Measurements from ENCODE around the gene ATXN1L. TPM values are rescaled to one million over a fixed set of nuclear protein-coding genes. Genes with fewer than 3 reads are reported as not detected.

The ATXN1L gene
- total RNA-seq, 4 donors from 2014 or later: 30.4 to 56.5 (median 40.9) TPM

DNA sequence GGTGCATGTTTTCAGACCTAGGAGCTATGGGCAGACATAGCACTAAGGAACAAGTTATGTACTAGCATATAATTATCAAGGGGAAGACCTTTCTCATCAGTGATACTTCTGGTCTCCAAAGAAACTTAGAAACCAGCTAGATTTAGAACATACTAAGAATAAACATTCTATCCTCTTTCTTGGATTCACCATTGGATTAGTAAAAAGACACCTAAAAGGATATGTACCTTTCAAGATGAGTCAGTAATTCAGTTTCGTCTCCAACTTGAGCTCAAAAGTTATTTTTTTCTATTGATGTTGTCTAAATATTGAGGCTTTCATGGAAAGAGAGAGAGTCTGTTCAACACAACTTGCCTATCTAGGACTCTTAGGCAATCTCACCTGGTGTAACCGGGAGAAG lies 25.0 kb downstream of the ATXN1L start:
- Histone ChIP-seq H3K36me3 (peaks cover 0 to 77% of the 10 kb centered on the region in 2 donors), H3K4me1 (no peaks in the 10 kb centered on the region), H3K27me3 (no peaks in the 10 kb centered on the region), H3K27ac (no peak overlapping the region), H3K4me3 (no peak overlapping the region), H3K9me3 (no peaks in the 10 kb centered on the region)
- WGBS, 2 donors (ENCODE audit: low coverage in 1 of 2): 100% methylated on average over 2 of the region's 2 CpGs
- no peak for TF ChIP-seq POLR2AphosphoS5 (IDR thresholded peaks at IDR 0.05)
- TF ChIP-seq, protein P1, sequence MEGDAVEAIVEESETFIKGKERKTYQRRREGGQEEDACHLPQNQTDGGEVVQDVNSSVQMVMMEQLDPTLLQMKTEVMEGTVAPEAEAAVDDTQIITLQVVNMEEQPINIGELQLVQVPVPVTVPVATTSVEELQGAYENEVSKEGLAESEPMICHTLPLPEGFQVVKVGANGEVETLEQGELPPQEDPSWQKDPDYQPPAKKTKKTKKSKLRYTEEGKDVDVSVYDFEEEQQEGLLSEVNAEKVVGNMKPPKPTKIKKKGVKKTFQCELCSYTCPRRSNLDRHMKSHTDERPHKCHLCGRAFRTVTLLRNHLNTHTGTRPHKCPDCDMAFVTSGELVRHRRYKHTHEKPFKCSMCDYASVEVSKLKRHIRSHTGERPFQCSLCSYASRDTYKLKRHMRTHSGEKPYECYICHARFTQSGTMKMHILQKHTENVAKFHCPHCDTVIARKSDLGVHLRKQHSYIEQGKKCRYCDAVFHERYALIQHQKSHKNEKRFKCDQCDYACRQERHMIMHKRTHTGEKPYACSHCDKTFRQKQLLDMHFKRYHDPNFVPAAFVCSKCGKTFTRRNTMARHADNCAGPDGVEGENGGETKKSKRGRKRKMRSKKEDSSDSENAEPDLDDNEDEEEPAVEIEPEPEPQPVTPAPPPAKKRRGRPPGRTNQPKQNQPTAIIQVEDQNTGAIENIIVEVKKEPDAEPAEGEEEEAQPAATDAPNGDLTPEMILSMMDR (IDR thresholded peaks at IDR 0.05): no peak
- TF ChIP-seq POLR2A (IDR thresholded peaks at IDR 0.05): no peak
- no peak for TF ChIP-seq EP300 (IDR thresholded peaks at IDR 0.05)
- ATAC-seq: no peak

- no peak for ATAC-seq
- no peaks in the 10 kb centered on the region for H3K4me1 ChIP-seq
- H3K4me3 ChIP-seq: no peak overlapping the region
- no peaks in the 10 kb centered on the region for H3K9me3 ChIP-seq
- WGBS, 2 donors (ENCODE audit: low coverage in 1 of 2): 73 to 83% methylated on average over 4 of the region's 4 CpGs
- H3K27ac ChIP-seq: no peak overlapping the region
- TF ChIP-seq POLR2AphosphoS5 (IDR thresholded peaks at IDR 0.05): no peak
- no peak for TF ChIP-seq EP300 (IDR thresholded peaks at IDR 0.05)
- TF ChIP-seq, protein P1 (IDR thresholded peaks at IDR 0.05): no peak
- no peak for TF ChIP-seq POLR2A (IDR thresholded peaks at IDR 0.05)
- no peaks in the 10 kb centered on the region for H3K27me3 ChIP-seq
- H3K36me3 ChIP-seq: peaks cover 0 to 71% of the 10 kb centered on the region in 2 donors
Observed at GRCh38 chr16:71873199-71873598, 27.4 kb downstream of the ATXN1L start.

GRCh38 chr16:71878911-71879310 lies 33.1 kb downstream of the ATXN1L start:
- no peak overlapping the region for H3K27ac ChIP-seq
- TF ChIP-seq, protein P1 (IDR thresholded peaks at IDR 0.05): no peak
- TF ChIP-seq POLR2AphosphoS5 (IDR thresholded peaks at IDR 0.05) (no peak), EP300 (IDR thresholded peaks at IDR 0.05) (no peak), POLR2A (IDR thresholded peaks at IDR 0.05) (no peak)
- H3K4me3 ChIP-seq: no peak overlapping the region
- H3K27me3 ChIP-seq: no peaks in the 10 kb centered on the region
- H3K36me3 ChIP-seq: peaks cover 0 to 57% of the 10 kb centered on the region in 2 donors
- ATAC-seq: no peak
- H3K4me1 ChIP-seq: peaks cover 0 to 23% (median 9%) of the 10 kb centered on the region in 3 donors
- no peaks in the 10 kb centered on the region for H3K9me3 ChIP-seq
- 57 to 63% methylated on average over 4 of the region's 4 CpGs for WGBS, 2 donors (ENCODE audit: low coverage in 1 of 2)

- H3K27me3 ChIP-seq: no peaks in the 10 kb centered on the region
- H3K9me3 ChIP-seq: no peaks in the 10 kb centered on the region
- 88 to 90% methylated on average over 3 of the region's 4 CpGs for WGBS, 2 donors (ENCODE audit: low coverage in 1 of 2)
- H3K36me3 ChIP-seq: peaks cover 0 to 44% of the 10 kb centered on the region in 2 donors
- H3K4me3 ChIP-seq: no peak overlapping the region
- no peak overlapping the region for H3K27ac ChIP-seq
- TF ChIP-seq POLR2AphosphoS5 (IDR thresholded peaks at IDR 0.05) (no peak), EP300 (IDR thresholded peaks at IDR 0.05) (no peak), POLR2A (IDR thresholded peaks at IDR 0.05) (no peak)
- TF ChIP-seq, protein P1 (IDR thresholded peaks at IDR 0.05): no peak
- no peak for ATAC-seq
- H3K4me1 ChIP-seq: peaks cover 0 to 31% (median 9%) of the 10 kb centered on the region in 3 donors
Observed at GRCh38 chr16:71880176-71880575, 34.4 kb downstream of the ATXN1L start.

- H3K27ac ChIP-seq: peak overlapping the region; percentile 44 to 95 (median 91)
- H3K4me1 ChIP-seq: peaks cover 0 to 31% (median 9%) of the 10 kb centered on the region in 3 donors
- peak overlapping the region; percentile 58 to 87 for H3K4me3 ChIP-seq
- no peaks in the 10 kb centered on the region for H3K27me3 ChIP-seq
- no peaks in the 10 kb centered on the region for H3K9me3 ChIP-seq
- TF ChIP-seq, protein P1 (IDR thresholded peaks at IDR 0.05): peak; percentile 87 to 93 (median 88)
- TF ChIP-seq POLR2AphosphoS5 (IDR thresholded peaks at IDR 0.05): no peak
- no peak for ATAC-seq
- peaks cover 0 to 24% of the 10 kb centered on the region in 2 donors for H3K36me3 ChIP-seq
- WGBS, 2 donors (ENCODE audit: low coverage in 1 of 2): 0 to 14% methylated on average over 2 to 8 of the region's 9 CpGs
Observed at GRCh38 chr16:71882505-71883167, 36.9 kb downstream of the ATXN1L start.

Measured in gastroesophageal sphincter (tissue), 4 donors.